Left ventricle myocardium inferior (tissue), 1 donor: ENCODE measurements around the gene SPATA25. TPM values are rescaled to one million over a fixed set of nuclear protein-coding genes. Genes with fewer than 3 reads are reported as not detected.

Experiments
- DNase-seq: peaks from one replicate; pipeline ENCODE4 v3.0.0-alpha.2; 2020
- H3K27ac ChIP-seq: fragments of 200-600 bp; replicated peaks from 2 replicates; pipeline ENCODE4 v1.8.0; 2021
- H3K27me3 ChIP-seq: fragments of 200-600 bp; 2 replicates; pipeline ENCODE4 v1.8.0; 2021; ENCODE audit warnings: low read depth
- H3K36me3 ChIP-seq: fragments of 200-600 bp; 2 replicates; pipeline ENCODE4 v1.8.0; 2021
- H3K4me1 ChIP-seq: fragments of 200-600 bp; 2 replicates; pipeline ENCODE4 v1.8.0; 2021
- H3K4me3 ChIP-seq: fragments of 200-600 bp; 2 replicates; pipeline ENCODE4 v1.8.0; 2021; ENCODE audit warnings: mild to moderate bottlenecking, moderate library complexity
- H3K9me3 ChIP-seq: fragments of 200-600 bp; replicated peaks from 2 replicates; pipeline ENCODE4 v1.8.0; 2021
- CTCF ChIP-seq: fragments of 200-600 bp; IDR thresholded peaks from 2 replicates; pipeline ENCODE4 v1.8.0; 2021; ENCODE audit warnings: antibody characterized with exemption, mild to moderate bottlenecking, borderline replicate concordance
- intact Hi-C: fragments of 100-400 bp; cut with micrococcal nuclease; formaldehyde crosslinking; loops from one replicate; pipeline ENCODE4 v1.11.0; 2022
- total RNA-seq: library from RNA; stranded (reverse); fragmentation: NEBNext Ultra II Directional; extraction: Animal tissue kit (Norgen Biotek cat#: 25700); gene quantifications from one replicate; pipeline ENCODE4 v1.2.1, GENCODE V29; 2021
- donor health status: DM: no; HTN: yes; CAD: no; lungs with severe emphysema.

SPATA25 gene
- total RNA-seq, 1 donor from 2014 or later = 2.4 TPM

DNA sequence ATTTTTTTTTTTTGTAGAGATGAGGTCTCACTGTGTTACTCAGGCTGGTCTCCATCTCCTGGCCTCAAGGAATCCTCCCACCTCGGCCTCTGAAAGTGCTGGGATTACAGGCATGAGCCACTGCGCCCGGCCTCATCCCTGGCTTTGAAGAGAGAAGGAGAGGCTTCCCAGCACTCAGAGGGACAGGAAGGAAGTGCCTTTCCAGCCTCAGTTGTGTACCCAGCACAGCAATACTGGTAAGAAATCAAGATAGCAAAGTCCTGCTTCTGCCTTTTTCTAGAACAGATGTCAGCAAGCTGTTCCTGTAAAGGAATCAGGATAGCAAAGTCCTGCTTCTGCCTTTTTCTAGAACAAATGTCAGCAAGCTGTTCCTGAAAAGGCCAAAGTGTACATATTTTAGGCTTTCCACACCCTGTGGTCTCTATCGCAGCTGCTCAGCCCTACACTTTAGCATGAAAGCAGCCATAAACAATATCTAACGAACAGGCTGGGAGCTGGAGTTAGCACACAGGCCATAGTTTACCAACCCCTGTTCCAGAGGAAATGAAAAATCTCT lies 30.8 kb upstream of the SPATA25 start:
- no peaks in the 10 kb centered on the region for H3K9me3 ChIP-seq
- H3K27me3 ChIP-seq = no peaks in the 10 kb centered on the region
- TF ChIP-seq CTCF = no peak
- peaks cover 63% of the 10 kb centered on the region for H3K4me1 ChIP-seq
- no peak overlapping the region for H3K4me3 ChIP-seq
- DNase-seq = peak; percentile 41
- H3K36me3 ChIP-seq = no peaks in the 10 kb centered on the region
- intact Hi-C loops = no loop called here
- H3K27ac ChIP-seq = peak overlapping the region; percentile 86

DNA sequence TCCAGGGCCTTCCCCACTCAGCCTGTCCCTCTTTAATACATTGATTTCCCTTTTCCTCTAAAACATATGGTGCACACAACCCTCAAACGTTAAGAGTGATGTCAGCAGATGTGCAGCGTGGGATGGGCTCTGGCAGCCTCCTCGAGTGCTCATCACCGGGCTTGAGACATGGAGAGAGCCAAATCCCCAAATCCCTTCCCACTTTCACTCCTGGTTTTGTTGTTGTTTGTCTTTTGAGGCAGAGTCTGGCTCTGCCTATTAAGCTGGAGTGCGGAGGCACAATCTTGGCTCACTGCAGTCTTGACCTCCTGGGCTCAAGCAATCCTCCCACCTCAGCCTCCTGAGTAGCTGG lies 30.3 kb upstream of the SPATA25 start:
- Histone ChIP-seq H3K27ac (peak overlapping the region; percentile 86), H3K36me3 (no peaks in the 10 kb centered on the region), H3K4me1 (peaks cover 61% of the 10 kb centered on the region), H3K4me3 (no peak overlapping the region), H3K9me3 (no peaks in the 10 kb centered on the region), H3K27me3 (peaks cover 2% of the 10 kb centered on the region)
- TF ChIP-seq CTCF = no peak
- intact Hi-C loops = no loop called here
- peak; percentile 55 for DNase-seq

DNA sequence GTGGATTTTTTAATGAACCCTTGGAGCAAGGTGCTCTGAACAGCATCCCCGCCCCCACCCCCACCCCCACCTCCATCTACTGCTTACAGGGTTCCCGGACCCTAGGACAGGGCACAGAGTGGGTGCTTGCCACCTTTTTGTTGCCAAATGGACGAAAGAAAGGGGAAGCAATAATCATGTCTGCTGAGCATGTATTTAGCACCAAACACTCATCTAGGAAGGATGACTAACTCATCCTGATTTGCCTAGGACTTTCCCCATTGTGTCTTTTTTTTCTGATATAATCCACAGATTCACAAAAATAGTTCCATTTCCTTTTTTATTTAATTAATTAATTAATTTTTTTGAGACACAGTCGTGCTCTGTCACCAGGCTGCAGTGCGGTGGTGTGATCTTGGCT lies 25.7 kb upstream of the SPATA25 start:
- Histone ChIP-seq H3K27me3 (peaks cover 17% of the 10 kb centered on the region), H3K27ac (peak overlapping the region; percentile 88), H3K4me3 (no peak overlapping the region), H3K4me1 (peaks cover 42% of the 10 kb centered on the region), H3K9me3 (no peaks in the 10 kb centered on the region), H3K36me3 (peaks cover 4% of the 10 kb centered on the region)
- no peak for DNase-seq
- no peak for TF ChIP-seq CTCF
- intact Hi-C loops = no loop called here

DNA sequence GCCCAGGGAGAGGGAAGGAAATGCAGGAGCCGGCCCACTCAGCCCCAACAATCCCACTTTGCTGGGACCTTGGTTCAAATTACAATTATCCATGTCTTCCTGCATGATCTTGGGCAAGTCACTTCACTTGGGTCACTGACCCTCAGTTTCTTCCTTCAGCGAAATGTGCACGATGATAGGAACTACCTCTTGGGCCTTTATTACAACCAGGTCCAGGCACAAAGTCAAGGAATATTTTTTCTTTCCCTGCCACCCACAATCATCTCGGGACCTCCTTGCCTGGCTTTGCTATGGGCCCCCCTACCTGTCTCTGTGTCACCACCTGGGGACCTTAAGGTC lies 24.9 kb upstream of the SPATA25 start:
- Histone ChIP-seq H3K4me1 (peaks cover 34% of the 10 kb centered on the region), H3K4me3 (peak overlapping the region; percentile 74), H3K9me3 (no peaks in the 10 kb centered on the region), H3K27me3 (peaks cover 17% of the 10 kb centered on the region), H3K36me3 (peaks cover 4% of the 10 kb centered on the region), H3K27ac (peak overlapping the region; percentile 88)
- no peak for DNase-seq
- intact Hi-C loops = no loop called here
- TF ChIP-seq CTCF = no peak

DNA sequence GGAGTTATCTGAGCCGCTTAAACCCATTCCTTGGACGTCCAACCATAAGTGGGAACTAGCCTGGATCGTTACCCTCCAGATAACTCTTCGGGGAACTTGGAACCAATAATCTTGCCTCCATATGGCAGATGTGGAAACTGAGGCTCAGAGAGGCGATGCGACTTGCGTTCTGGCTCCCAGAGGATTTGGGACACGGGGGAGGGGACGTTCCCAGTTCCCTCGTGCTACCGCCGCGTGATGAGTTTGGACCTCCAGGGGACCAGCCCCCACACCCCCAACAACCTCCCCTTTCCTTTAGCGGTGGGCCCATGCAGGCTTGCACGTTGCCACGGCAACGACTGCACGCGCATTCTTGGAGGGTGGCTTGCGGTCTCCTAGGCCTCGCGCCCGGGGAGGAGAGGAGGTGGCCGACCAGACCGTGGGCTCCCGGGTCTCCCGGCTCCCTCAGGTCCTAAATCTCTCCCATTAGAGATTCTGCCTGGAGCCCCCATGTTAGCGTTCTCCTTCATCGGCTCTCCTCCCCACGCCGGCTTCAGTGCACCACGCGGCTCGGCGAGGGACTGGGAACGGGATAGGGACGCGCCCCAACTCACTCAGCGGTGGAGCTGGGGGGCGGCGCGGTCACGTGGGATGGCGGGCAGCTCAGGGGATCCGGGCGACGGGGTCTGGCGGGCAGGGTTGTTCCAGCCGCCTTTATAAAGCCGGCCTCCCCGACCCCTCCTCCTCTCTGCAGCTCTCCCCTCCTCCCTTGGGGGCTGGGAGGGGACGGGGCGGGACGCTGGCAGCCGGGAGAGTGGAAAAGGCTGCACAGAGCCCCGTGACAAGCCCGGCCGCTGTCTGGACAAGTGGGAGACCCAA lies 24.3 kb upstream of the SPATA25 start, which contains the start of gene PLTP:
Gene PLTP (minus strand): TSS at position 670 of the 858 bp plus-strand sequence. CDS start 703 bp downstream, outside the sequence.
- intact Hi-C loops = no loop called here
- TF ChIP-seq CTCF = no peak
- peak within 1 kb of the TSS; percentile 88 for H3K27ac ChIP-seq
- H3K4me1 ChIP-seq = peaks cover 31% of the 10 kb centered on the region
- no peaks in the 10 kb centered on the region for H3K9me3 ChIP-seq
- peaks cover 4% of the 10 kb centered on the region for H3K36me3 ChIP-seq
- peak; percentile 82 for DNase-seq
- peak within 1 kb of the TSS; percentile 74 for H3K4me3 ChIP-seq
- H3K27me3 ChIP-seq = peaks cover 17% of the 10 kb centered on the region
